ENCODE measurements around the gene ADAMTS14. TPM values are rescaled to one million over a fixed set of nuclear protein-coding genes. Genes with fewer than 3 reads are reported as not detected.
A peak's percentile ranks its signal among the peaks of the same experiment; 100 is the strongest.
"Not testable (repeated sequence)": the region's sequence is repeated elsewhere in the genome, so short reads cannot be mapped to it uniquely, and the experiment has no call there.

The ADAMTS14 gene
- total RNA-seq, 1 experiment from 2014 or later, result 10.1 TPM

DNA sequence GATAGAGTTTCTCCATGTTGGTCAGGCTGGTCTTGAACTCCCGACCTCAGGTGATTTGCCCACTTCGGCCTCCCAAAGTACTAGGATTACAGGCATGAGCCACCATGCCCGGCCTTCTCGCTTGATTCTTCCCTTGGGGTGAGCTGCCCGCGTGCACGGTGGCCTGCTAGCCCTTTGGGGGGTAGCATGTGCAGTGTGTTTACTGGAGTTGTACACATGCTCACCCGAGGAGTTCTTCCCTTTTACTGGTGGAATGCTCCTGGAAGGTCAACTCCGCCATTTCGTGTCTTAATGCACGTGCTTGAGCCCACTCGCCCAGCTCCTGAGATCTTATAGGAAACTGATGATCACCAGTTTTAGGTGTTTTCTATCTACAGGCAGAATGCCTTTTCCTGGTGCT, 17.0 kb upstream of the ADAMTS14 start:
- no peak for DNase-seq (ENCODE audit: low read depth)

DNA sequence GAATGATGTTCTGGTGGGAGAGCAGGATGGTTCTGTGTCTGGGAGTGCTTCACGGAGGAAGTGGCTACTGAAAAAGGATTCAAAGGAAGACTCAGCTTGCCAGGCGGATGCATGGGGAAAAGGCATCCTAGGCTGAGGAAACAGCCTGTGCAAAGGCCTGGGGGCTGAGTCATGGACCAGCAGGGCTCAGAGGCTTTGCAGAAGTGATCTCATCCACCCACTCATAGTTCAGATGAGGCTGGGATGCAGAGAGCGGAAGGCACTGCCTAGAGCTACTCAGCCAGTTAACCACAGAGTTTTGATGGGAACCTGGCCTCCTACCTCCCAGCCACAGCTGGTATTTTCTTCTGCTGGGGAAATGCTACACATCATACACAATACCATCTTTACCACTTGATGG, 15.8 kb upstream of the ADAMTS14 start:
- DNase-seq (ENCODE audit: low read depth), result peak; percentile 99

DNA sequence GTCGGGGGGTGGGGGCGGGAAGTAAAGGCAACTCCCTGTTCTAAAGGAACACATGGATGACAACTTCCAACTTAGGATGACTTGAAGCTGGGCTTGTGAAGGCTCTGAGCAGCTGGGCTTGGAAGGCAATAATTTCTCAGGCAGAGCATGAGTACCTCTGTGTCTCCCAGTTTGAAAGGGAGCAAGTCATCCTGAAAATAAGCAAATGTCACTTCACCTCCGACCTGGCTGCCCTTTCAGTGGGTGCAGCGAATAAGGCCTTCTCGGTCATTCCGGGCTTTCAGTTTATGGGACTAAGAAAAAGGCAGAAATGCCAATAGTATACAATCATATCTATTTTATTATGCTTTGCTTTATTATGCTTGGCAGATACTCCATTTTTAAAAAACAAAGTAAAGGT, 15.3 kb upstream of the ADAMTS14 start:
- DNase-seq (ENCODE audit: low read depth), result no peak

DNA sequence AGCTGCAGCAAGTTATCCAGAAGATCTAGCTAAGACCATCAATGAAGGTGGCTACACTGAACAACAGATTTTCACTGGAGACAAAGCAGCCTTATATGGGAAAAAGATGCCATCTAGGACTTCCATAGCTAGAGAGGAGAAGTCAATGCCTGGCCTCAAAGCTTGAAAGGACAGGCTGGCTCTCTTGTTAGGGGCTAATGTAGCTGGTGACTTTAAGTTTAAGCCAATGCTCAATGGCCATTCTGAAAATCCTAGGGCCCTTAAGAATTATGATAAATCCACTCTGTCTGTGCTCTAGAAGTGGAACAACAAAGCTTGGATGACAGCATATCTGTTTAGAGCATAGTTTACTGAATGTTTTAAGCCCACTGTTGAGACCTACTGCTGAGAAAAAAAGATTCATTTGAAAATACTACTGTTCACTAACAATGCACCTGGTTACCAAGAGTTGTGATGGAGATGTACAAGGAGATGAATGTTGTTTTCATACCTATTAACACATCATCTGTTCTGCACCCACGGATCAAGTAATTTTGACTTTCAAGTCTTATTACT, 13.6 kb upstream of the ADAMTS14 start:
- DNase-seq (ENCODE audit: low read depth), result no peak

DNA sequence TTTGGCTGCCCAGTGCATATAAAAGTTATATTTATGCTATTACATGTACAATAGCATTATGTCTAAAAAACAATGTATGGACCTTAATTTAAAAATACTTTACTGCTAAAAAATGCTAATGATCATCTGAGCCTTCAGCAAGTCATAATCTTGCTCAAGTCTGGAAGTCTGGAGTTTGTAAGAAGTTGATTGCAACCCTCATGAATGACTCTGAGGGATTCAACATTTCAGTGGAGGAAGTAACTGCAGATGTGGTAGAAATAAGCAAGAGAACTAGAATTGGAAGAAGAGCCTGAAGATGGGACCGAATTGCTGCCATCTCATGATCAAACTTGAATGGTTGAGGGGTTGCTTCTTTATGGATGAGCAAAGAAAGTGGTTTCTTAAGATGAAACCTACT, 13.0 kb upstream of the ADAMTS14 start:
- no peak for DNase-seq (ENCODE audit: low read depth)

DNA sequence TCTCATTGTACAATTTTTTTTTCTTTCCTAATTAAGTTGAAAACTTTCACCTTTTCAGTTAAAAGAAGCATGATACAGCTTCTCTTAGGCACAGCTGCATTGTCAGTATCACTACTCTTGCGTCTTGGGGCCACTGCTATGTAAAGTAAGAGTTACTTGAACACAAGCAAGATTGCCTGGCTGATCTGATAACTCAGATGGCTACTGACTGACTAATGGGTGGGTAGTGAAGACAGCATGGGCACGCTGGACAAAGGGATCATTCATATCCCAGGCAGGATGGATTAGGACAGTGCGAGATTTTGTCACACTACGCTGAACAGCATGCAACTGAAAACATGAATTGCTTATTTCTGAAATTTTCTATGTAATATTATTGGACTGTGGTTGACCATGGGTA, 11.6 kb upstream of the ADAMTS14 start:
- DNase-seq (ENCODE audit: low read depth), result no peak

DNA sequence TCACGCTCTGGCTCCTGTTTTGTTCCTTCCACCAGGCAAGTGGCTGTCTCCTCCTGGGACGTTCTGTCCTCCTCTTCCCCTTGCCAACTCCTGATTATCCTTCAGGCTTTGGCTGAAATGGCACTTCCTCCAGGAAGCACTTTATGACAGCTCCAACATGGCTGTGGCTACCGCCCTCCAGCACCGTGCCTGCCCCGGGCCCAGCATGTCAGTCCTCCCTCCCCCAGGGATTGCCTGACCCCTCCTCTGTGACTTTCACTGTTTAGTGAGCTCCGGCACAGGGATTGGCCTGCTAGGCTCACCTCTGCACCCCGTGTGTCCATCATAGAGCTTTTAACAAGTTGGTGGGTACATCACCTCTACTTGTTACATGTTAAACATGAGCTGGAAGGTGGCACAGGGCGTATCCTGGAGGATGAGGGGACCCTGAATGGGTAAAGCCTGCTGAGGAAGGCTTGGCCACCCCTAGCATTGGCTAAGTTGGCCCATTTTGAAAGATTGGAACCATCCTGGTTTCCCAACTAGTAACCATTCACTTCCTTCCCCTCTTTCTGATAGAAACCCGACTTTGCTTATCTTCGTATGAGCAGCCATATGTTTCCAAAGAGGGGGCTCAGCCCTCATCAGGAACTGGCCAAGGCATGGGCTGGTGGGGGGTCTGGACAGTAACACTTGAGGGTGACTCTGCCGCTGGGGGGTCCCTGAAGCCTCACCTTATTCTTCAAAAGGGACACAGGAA, 10.5 kb upstream of the ADAMTS14 start:
- no peak for DNase-seq (ENCODE audit: low read depth)

DNA sequence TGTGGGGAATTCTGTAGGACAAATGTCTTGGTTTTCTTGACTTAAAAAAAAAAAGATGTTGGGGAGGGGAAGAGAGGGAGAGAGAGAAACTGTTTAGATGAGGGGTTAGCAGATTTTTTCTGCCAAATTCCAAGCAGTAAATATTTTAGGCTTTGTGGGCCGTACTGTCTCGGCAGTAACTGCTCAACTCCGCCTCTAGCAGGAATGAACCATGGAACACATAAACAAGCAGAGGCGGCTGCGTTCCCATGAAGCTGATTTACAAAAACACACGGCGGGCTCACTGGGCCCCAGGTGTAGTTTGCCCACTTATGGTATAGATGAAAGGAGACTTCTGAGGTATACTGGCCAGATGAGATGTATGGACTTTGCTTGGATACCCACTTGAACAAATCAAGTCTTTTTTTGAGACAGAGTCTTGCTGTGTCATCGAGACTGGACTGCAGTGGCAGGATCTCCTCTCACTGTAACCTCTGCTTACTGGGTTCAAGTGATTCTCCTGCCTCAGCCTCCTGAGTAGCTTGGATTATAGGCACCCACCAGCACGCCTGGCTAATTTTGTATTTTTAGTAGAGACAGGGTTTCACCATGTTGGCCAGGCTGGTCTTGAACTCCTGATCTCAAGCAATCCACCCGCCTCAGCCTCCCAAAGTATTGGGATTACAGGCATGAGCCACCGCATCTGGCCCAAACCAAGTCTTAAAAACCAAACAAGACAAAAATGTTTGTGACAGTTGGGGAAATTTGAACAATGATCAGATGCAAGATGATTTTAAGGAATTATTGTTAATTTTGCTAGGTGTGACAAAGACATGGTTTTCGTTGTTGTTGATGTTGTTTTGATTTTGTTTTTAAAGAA, 9.7 kb upstream of the ADAMTS14 start:
- DNase-seq (ENCODE audit: low read depth), result no peak

DNA sequence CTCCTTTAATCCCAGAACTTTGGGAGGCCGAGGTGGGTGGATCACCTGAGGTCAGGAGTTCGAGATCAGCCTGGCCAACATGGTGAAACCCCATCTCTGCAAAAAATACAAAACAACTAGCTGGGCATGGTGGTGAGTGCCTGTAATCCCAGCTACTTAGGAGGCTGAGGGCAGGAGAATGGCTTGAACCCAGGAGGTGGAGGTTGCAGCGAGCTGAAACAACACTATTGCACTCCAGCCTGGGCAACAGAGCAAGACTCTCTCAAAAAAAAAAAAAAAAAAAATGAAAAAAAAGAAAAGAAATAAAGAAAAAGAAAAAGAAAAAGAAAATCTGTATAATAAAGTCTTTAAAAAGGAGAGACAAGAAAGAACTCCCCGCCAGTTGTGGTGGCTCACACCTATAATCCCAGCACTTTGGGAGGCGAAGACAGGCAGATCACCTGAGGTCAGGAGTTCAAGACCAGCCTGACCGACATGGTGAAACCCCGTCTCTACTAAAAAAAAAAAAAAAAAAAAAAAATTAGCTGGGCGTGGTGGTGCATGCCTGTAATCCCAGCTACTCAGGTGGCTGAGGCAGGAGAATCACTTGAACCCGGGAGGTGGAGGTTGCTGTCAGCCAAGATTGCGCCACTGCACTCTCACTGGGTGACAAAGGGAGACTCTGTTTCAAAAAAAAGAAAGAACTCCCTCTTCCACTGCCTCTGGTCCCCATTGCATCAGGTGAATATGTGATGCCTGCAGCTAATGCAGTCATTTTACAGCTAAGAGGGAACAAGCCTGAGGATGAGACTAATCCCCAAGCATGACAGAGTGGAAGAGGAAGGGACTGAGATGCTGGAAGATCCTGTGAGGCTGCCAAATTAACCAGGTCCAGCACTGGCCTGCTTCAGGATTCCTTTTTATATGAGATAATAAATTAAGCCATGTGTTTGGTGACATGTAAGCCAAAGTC, 8.6 kb upstream of the ADAMTS14 start:
- DNase-seq (ENCODE audit: low read depth), result peak; percentile 59

DNA sequence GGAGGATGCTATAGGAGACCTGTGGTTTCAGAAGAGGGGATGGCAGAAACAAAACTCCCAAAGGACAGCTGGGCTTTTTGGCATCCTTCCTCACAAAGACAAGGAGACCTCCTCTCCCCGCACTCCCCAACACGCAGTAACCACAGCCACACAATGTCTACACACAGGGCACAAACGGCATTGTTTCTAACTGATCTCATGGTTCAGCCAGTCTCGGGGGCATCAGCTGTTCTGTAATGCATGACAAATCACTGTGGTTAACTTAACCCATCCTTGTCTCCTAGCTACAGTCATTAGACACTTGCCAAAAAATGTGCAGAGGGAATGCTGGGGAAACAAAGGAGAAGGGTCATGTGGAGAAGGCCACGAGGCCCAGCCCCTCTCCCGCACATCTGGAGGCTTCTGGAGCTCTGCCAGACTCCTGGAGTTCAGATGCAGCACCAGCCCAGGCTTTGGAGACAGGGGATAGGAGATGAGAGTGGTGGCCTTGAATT, 7.6 kb upstream of the ADAMTS14 start:
- peak; percentile 100 for DNase-seq (ENCODE audit: low read depth)

DNA sequence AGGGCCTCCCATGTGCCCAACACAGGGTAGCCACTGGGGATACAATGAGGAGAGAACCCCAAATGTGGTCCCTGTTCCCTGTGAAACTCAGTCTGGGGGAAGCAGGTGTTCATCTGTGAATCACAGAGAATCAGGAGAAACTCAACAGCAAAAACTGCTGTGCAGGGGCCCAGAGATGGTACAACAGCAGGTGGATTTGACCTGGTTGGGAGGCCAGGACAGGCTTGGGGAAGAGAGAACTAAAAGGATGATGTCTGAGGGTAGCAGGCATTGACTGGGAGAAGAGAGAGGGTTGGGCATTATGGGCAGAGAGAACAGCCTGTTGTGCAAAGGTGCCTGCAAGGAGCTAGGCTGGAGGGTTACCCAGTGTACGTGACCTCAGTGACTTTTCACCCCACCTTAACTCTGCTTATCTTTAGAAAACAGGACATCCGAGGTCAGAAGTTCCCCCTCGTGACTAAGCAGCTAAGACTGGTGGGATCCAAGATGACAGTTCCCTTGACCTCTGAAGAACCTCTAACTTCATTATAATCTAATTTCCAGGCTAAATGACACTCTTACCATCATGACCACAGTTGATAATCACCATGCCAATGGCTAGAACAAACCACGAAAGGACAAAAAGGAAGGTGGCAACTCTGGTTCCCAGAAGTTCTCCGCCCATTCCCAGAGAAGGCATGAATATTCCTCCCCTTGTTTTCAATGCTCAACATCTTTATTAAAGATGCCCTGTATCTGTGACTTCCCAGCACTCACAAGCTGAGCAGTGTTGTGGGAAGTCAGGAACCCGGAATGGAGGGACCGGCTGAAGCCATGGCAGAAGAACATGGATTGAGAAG, 5.1 kb upstream of the ADAMTS14 start:
- peak; percentile 50 for DNase-seq (ENCODE audit: low read depth)

DNA sequence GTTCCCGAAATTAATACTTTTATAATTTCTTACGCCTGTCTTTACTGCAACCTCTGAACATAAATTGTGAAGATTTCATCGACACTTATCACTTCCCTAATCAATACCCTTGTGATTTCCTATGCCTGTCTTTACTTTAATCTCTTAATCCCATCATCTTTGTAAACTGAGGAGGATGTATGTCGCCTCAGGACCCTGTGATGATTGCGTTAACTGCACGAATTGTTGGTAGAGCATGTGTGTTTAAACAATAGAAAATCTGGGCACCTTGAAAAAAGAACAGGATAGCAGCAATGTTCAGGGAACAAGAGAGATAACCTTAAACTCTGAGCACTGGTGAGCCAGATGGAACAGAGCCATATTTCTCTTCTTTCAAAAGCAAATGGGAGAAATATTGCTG, 4.5 kb upstream of the ADAMTS14 start:
- DNase-seq (ENCODE audit: low read depth), result not testable (repeated sequence)

DNA sequence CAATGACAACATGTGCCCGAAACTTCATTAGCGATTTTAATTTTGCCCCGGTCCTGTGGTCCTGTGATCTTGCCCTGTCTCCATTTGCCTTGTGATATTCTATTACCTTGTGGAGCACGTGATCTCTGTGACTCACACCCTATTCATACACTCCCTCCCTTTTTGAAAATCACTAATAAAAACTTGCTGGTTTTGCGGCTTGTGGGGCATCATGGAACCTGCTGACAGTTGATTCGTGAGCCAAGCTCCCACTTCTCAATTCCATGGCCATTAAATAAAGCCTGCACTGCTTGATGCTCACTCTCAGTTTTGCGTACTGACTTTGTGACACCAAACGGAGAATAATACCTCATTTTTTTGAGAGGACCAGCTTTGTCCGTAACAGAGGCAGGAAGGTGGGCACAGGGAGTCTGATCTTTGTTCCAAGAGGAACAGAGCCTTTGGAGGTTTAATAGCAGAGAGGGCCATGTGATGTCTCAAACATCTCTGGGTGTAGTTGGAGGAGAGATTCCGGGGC, 3.8 kb upstream of the ADAMTS14 start:
- DNase-seq (ENCODE audit: low read depth), result peak; percentile 51

DNA sequence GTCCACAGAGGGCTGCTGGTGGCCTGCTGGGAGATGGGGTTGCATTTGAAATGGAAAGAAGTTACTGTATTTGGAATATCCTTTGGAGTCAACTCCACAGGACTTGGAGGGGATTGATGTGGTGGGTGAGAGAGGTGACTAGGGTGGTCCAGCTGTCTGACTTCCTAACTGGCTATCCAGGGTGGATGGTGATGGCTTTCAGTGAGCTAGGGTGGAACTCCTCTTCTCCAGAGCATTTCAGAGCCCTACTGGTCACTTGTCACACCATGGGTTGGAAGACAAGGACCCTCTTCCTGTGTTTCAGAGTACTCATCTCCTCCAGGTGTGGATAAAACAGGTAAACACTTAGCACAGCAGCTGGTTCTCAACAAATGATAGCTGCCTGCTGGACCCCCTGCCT, 3.3 kb upstream of the ADAMTS14 start:
- DNase-seq (ENCODE audit: low read depth), result no peak

DNA sequence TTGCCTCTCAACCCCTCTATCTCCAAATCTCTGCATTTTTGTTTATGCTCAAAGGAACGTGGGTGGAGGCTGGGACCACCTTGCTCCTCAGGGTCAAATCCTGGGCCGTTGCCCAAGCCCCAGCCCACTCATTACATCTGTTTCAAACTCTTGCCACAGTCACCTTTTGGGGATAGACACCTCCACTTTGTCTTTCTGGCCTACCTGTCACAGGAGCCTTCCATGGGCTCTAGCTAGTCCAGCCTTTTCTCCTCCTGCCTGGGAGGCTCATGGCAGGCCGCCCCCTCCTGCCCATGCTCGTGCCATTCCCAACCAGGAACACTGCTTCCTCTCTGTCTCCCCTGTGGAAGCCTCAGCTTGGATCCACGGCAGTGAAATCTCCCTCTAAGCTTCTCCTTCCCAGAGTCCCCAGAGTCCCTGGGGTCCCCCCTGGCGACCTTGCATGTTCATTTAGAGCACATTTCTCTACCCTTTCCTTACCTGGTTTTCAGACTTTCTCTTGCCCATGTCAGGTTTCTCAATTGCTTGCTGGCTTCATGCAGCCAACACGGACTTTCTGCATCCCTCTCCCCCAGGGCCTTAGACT, 2.5 kb upstream of the ADAMTS14 start:
- DNase-seq (ENCODE audit: low read depth), result no peak

DNA sequence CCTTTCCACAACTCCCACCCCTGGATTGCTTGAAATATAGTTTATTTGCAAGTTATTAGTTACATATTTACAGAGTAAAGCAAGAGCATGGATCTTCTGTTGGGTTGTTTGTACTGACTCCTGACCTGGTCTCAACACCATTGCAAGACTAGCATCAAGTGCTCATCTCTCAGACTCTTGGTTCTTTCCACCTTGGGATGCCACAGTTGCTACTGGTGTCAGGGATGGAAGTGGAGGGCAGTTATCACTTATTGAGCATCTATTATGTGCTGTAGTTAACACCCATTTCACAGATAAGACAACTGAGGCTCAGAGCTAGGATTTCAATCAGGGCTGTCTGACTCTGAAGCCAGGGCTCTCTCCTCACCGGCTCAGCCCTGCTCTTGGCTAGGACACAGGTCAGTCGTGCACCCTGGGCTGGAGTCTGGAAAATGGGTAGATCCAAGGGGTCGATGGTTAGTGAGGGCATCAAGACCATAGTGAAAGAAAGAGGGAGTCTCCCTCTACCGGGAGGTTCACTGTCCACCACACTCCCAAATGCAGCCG, 614 bp upstream of the ADAMTS14 start:
- no peak for DNase-seq (ENCODE audit: low read depth)

DNA sequence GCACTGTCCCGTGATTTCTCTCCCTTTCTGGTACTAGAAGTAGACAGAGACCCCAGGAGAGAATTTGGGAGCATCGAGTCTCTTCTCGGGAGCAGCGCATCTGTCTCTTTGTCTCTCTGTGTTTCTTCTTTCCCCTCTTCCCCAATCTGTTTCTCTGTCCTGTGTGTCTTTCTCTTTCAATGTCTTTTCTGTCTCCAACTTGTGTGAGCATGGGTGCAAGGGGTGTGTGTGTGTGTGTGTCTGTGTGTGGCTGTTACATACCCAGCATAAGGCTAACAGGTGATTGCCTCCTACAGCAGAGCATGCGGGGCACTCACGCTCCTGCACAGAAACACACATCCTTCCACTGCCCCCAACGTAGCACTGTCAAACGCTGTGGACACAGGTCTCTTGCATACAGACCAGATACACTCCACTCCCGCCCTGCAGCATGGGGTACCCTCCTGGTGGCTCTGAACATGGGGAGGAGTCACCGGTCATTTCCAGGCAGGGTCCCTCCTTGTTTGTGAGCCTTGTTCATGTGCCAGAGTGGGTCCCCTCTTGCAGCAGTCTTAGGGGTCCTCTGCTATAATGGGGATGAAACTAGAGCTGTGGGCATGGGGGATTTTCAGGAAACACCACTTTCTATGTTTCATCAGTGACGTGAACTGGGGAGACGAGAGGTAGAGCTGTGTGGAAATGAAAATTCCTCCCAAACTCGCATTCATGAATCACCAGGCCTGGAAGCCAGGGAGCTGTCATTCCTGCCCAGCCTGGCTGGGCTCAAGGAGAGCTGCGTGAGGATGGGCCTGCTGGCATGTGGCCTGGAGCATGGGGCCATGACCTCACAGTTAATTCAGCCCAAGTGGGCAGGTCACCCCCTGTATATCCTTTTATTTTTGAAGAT, 980 bp downstream of the ADAMTS14 start:
- peak; percentile 96 for DNase-seq (ENCODE audit: low read depth)

DNA sequence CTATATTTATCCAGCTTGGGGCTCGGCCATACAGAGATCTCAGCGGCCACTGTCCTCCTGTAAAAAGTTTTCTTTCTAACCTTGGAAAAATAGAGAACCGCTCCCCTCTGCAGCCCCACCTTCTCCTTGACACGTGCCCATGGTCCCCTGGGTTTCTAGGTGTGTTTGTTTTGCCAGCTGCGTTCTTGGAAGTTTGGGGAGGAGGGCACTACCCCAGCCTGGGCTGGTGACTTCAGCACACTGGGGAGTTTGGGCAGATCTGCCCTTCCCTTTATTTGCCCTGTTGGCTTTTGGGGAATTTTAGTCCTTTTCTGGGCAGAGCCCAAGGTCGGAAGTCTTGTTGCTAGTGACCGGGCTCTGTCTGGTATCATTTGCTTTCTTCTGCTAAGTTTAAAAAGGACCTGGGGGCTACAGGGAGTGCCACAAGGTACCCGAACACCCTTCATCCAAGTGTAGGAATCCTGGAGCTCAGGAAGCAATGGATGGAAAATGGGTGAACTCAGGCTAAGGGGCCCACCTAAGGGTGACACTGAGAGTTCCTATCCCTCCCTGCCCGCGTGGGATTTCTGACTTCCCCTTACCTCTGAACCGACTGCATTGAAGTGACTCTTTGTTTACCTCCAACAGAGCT, 1.7 kb downstream of the ADAMTS14 start:
- DNase-seq (ENCODE audit: low read depth), result no peak

Measured in RPMI7951 (cell line).